Hippocampal formation (tissue), 2 donors: Measurements from ENCODE around the gene RAB9A.
"Not testable (repeated sequence)": the region's sequence is repeated elsewhere in the genome, so short reads cannot be mapped to it uniquely, and the experiment has no call there.

Experiments used
- DNase-seq, 2 donors: peaks; one replicate each; lab custom pipeline; 2025; lab: John Stamatoyannopoulos, UW

RAB9A gene, protein sequence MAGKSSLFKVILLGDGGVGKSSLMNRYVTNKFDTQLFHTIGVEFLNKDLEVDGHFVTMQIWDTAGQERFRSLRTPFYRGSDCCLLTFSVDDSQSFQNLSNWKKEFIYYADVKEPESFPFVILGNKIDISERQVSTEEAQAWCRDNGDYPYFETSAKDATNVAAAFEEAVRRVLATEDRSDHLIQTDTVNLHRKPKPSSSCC

DNA sequence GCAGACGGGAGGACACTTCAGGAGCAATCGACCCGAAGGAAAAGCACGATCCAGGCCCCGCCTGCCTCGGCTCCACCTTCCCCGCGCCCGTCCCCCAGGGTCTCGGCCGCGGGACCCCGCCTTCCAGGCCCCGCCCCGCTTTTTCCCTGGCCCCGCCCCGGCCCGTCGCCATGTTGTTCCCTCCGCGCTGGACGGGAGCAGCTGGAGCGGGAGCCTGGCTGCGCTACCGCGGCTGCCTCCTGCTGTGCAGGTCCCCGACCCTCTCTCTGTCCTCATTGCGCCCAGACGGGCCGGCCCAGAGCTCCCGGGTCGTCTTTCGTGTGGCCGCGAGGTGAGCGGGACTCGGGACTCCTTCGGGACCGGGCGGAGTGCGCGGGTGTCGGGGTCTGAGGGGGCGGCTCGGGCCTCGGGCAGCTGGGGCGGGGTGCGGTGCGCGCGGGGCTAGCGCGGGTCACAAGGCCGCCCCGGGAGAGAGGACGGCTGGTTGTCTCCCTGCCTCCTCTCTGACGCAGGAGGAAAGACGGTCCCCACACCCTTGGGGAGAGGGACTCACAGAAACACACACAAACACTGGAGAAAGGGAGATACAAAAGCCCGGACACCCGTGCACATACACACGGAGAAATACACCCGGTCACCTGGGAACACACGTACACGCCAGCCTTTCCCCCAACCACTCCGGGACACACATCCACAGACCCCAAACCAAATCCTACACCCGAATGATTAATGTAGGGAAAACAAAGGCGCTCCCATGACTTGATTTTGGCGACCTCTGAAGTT is at the start of gene RAB9A:
TSS of gene RAB9A (plus strand) at position 171 of the 783 bp plus-strand sequence. CDS start 19,619 bp downstream, outside the sequence.
- peak; percentile 38 to 72 for DNase-seq

DNA sequence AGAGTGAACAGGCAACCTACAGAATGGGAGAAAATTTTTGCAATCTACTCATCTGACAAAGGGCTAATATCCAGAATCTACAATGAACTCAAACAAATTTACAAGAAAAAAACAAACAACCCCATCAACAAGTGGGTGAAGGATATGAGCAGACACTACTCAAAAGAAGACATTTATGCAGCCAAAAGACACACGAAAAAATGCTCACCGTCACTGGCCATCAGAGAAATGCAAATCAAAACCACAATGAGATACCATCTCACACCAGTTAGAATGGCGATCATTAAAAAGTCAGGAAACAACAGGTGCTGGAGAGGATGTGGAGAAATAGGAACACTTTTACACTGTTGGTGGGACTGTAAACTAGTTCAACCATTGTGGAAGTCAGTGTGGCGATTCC is 47.2 kb upstream of the RAB9A start:
- not testable (repeated sequence) for DNase-seq

DNA sequence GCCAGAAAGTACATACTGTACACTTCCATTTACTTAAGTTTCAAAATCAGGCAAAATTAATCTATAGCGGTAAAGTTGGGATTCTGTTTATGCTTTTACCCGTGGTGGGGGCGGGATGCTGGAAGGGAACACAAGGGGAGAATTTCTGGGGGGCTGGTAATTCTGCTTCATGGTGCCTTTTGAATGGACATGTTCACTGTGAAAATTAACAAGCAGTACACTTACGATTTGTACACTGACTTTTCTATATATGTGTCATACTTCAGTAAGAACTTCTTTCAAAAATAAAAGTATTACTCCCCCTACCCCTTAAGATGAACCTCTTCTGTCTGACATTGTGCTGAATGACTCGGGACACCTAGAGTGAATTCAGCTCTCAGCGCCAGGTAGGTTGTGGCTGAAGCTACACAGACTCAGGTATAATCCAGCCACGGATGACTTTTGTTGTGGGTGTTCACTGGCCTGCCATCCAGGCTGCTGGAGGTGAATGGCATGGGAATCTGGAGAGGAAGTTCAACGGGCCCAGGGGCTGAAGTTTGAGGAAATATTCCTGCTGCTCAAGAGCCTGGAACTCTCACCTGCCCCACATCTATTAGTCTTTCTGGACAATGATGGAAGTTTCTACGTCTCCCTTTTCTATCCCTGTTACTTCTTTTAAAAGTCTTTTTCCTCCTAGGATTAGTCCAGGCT is 43.3 kb upstream of the RAB9A start:
- no peak for DNase-seq

DNA sequence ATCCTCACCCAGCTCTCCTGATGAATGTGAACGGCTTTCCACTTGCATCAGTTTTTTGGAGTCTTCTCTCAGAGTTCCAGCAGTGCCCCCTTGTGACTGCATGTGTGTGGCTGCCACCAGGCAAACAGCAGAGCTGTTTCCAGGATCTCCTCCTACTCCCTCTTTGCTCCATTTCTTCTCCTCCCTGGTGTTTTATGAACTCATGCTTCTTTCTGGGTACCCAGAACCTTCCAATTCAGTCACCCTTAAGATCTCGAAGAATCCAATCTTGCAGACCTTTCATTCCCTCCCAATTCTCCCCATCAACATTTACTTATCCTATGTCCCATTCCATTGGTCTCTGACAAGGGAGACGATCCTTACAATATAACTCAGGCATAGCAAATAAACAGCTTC is 42.8 kb upstream of the RAB9A start:
- peak; percentile 21 to 39 for DNase-seq

DNA sequence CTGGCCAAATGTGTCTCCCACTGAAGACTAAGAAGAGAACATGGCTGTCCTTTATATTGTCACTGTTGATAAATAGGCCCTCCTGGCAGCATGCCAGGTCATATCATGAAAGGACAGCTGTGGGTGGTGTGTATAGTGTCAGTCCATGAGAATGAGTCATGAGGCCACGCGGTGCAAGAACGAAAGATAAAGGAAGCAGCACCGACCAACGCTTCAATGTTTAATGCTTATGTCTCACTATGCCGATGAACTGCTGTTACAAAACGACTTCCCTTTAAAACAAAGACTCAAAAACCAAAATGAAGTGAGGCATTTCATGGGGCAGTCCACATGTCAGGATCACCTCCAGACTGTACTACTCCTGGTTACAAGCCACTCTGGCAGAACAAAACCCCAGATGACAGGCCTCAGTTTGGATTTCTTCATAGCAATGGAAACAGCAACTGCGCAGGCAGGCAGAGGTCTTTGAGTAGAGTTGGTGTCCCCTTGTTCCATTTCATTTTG is 41.2 kb upstream of the RAB9A start:
- DNase-seq: no peak

DNA sequence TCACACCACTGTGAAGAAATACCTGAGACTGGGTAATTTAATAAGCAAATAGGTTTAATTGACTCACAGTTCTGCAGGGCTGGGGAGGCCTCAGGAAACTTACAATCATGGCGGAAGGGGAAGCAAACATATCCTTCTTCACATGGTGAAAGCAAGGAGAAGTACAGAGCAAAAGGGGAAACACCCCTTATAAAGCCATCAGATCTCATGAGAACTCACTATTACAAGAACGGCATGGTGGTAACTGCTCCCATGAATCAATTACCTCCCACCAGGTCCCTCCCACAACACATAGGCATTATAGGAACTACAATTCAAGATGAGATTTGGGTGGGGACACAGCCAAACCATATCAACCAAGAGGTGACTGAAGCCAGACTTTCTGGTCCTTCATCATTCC is 40.6 kb upstream of the RAB9A start:
- not testable (repeated sequence) for DNase-seq

DNA sequence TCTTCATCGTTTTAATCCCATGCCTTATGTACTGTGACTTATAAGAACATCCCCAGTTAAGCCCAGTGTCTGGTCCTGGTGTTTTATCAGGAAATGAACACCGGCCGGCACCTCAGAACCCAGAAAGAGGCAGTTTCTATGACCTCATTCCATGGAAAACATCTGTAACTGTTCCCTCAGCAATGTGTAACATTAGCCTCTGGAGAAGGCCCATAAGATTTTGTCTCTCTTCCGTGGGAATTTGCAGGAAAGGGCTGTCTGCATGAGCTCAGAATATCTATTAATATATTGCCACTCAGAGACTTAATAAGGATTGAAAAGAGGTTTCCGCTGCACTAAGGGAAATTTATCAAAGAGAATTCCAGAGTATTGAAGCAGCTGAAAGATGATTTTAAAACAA is 39.1 kb upstream of the RAB9A start:
- no peak for DNase-seq

DNA sequence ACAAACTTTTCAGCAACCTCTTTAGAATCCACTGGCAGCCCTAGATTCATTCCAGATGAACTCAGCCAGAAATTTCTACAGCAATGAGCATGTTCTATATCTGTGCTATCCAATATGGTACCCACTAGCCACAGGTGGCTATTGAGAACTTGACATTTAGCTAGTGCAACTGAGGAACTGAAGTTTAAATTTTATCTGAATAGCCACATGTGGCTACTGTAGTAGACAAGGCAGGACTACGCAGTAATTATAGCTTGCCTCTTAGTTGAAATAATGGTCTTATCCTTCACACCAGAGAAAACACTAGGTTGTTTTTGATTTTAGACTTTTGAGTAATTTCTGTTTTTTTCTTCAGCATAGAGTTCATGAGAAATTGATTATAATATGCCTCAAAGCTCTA is 38.6 kb upstream of the RAB9A start:
- DNase-seq: no peak

DNA sequence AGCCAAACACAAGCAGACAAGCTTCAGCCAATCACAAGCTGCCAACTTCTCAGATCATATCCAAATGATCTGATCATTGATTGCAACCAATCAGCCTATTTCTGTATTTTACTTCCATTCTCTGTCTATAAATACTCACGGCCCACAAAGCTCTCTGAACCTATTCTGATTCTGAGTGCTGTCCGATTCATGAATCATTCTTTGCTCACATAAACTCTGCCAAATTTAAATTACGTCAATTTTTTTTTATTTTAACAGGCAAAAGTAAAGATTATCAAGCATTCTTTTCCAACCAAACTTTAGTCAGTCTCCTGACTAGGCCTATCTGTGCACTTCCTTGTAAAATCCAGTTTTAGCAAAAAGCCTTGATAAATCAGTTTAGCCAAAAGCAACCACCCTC is 37.8 kb upstream of the RAB9A start:
- DNase-seq: no peak

DNA sequence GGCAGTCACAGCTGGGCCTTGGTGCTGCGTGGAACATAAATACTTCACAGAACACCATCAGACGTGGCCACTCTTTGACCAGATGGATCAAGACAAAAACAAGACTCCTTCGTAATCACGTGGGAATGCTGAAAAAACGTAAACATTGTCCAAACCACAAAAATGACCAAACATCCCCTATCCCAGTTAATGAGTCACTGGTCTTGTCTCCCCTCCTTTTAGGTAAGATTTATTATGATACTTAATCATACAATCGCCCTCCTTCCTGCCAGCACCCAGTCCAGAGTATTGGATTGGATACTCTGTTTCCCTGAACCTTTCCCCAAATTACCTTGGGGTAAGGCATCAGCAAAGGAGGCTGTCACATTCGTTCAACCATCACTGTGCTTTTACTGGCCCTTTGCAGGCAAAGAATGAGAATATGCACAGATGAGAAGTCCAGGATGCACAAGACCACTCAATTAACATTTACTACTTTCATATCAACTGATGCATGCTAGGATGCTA is 36.6 kb upstream of the RAB9A start:
- no peak for DNase-seq

DNA sequence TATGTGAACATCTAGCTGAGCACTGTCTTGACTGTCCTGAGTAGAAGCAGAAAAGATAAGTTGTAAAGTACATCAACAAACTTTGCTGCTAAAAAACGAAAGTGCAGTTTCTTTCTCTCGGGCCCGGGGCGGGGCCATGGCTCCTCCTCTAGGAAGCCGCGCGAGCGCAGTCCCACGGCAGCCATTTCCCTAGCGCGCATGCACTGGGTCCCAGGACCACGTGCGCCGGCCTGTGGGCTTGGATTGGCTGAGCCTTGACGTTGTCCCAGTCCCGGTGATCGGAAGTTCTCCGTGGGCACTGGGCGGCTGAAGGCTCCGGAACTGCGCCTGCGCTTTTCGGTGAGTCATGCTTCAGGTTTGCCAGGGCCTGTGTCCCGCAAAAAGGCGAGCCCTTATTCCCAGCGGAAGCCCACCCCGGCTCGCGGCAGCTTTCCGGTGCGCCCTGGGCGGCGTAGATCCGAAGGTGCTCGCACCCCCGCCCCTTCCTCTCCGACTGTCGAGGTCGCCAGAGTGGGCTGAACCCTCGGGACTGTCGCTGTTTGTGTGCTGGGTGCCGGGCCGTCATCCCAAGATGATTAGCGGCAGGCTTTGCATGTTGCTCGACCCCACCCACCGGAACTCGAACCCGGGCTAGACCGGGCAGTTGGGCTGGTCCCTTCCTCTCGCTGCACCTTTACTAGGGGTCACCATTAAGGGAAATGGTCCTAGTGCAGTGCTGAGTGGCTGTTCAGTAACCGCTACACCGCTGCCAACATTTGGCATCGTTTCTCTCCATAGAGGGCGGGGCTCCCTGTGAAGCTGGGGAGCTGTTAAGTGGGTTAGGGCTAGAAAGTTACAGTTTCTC is 35.9 kb upstream of the RAB9A start, which contains the start of gene TCEANC:
TSS of gene TCEANC (plus strand) at position 292 of the 844 bp plus-strand sequence. CDS start 9,368 bp downstream, outside the sequence.
- peak; percentile 89 to 90 for DNase-seq

DNA sequence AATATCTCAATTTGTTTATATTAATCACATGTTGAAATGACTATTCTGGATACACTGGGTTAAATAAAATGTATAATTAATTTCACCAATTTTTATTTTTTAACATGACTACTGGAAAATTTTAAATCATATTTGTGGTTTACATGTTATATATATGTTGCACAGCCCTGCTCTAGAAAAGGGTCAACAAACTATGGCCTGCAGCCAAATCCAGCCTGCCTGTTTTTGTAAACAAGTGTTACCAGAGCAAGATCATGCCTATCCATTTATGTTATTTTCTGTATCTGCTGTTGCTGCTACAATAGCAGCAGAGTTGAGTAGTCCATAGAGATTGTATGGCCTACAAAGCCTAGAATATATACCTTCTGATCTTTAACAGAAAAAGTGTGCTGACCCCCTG is 34.8 kb upstream of the RAB9A start:
- no peak for DNase-seq

DNA sequence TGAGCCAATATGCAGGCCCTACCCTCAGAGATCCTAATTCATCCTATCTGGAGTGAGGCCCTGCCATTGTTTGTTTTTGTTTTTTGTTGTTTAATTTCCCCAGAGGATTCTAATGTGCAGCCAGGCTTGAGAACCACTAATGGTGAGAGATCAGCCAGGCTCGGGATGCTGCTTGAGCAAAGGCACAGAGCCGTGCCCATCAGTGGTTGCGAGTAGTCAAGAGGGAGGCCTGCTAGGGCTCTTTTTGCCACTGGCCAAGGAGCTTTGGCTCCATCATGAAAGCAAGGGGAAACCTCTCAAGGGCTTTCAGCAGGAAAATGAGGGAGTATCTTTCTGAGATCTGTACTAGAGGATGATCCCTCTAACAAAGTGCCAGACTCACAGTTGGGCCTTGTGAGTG is 33.3 kb upstream of the RAB9A start:
- DNase-seq: no peak

DNA sequence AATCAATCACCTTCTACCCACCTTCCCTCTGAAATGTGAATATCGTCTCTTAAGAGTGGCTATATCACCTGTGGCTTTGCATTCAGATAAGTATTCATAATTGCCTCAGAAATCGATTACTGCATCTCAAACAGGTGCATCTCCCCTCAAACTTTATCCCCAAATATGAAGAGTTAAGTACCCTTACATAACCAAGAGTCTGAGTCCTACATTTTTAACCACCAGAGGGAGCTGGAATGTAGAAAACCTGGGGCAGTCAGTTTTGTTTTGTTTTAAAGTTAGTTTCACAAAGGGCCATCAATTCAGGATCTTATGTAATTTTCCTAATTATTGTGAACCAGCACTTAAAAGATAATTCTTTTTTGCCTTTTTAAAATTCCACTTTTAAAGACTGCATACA is 30.3 kb upstream of the RAB9A start:
- DNase-seq: peak in 1 of 2 donors; percentile 70

DNA sequence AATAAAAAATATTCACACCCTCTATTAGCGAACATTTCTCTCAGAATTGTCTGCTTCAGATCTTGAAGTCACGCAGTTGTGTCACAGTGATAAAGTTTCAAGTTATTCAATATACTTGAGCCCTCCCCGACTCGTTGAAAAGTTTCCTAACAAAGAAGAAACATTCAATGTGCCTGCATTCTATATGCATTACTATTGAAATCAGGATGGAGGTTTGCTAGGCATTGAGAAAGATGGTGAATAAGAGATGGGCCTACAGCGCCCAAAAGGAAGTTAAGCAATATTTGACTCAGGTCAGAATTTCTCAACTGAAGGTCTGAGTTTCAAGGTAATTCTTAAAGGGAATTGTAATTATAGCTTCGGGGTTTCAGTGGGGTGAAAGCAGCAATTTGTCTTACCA is 29.9 kb upstream of the RAB9A start:
- DNase-seq: no peak

DNA sequence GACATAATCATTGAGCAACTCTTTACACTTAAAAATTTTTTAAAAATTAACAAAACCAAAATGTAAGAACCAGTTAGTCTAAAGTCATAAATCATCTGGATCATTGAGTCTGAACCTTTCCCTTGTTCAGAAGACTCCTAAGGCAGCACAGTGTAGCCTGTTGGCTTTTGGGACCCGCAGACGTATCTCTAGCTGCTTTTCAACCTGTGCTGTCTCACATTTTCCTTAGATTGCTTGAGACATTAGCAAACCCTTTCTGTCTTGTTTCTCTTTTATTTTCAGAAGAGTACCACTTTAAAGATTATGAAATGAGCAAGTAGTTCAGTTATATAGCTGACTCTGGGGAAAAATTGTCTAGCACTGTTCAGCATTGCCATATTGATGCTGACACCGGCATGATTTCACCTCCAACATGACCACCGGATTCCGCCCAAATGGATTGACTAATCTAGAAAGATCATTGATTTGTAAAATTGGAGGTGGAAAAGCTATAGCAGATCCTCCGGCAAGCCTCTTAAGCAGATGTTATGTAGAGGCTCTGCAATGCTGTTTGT is 27.1 kb upstream of the RAB9A start:
- no peak for DNase-seq

DNA sequence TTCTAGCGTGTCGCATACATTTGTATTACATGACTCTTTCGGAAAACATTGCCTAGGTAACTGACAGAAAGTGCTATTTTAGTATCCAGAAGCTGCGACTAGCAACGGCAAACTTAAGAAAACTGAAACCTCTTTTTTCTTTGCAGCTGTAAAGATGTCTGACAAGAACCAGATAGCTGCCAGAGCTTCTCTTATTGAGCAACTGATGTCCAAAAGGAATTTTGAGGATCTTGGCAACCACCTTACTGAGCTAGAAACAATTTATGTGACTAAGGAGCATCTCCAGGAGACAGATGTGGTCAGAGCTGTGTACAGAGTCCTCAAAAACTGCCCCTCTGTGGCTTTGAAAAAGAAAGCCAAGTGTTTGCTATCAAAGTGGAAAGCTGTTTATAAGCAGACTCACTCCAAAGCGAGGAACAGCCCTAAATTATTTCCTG is 26.6 kb upstream of the RAB9A start:
- no peak for DNase-seq

DNA sequence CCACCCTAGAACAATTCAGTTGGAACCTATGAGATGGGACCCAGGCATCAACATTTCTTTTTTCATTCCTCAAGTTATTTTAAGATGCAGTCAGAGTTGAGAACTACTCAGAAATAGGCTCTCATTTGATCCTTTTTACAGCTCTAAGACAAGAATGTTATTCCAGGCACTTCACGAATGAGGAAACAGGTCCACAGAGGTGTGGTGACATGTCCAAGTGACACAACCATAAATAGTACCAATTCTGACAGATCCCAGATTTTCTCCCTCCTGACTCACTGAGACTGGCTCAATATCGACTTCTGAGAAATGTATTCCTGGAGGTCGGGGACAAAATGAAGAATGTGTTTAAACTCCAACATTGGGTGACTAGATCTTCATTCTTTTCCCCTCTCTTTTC is 24.9 kb upstream of the RAB9A start:
- DNase-seq: no peak

DNA sequence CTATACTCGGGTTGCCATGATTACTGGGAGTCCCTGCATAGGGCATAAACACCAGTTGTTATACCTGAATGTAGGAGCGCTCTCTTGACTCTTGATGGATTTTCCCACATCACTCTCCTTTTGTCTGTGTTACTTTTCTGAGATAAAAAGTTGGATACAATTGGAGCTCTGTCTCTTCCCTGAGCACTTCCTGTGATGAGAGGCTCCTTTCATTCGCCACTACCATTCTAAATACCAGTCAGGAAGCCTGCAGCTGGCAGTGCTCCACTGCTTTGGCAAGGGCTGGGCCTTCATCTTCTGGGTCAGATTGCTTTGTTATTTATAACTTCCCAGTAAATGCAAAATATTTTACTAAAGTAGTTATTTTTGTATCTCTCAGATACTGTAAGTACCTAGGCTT is 22.1 kb upstream of the RAB9A start:
- peak in 1 of 2 donors; percentile 39 for DNase-seq

DNA sequence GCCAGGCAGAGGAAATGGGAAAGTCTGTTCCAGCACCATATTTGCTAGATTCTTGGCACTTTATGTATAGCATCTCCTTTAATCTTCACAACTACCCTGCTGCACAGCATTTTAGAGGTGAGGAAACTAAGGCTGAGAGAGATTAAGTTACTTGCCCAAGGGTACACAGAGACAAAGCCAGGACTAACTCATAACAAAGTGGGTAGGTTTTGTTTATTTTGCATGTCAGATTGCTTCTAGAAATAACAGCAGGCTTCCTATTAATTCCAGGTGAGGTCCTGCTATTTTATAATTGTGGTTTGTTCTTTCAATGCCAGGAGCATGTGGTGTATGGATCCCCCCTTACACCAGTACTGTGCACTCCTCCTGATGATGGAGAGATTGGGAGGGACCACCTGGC is 21.0 kb upstream of the RAB9A start:
- DNase-seq: no peak

DNA sequence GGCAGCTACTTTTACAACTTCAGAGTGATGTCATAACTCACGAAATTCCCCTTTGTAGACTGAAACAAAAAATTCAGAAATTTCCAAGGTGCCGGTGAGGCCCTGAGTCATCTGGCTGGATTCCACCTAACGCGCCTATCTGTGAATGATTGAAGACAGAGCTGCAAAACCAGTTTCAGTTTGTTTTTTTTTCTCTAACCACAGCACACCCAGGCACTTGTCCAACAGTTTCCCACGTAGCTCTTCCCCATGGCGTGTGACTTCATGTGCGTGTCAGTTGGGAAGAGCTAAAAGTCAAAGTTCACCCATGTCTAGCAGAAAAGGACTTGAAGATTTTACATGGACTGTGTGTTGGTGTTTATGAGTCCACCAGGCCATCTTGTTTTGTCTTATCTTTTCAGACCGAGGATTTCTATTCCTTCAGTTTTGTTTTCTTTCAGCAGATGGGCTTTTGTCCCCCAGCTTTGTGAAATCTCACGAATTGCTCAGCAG is 19.6 kb upstream of the RAB9A start:
- DNase-seq: no peak
